MM.1S (cell line): Measurements from ENCODE around the gene ZNF778.
"Not testable (repeated sequence)": the region's sequence is repeated elsewhere in the genome, so short reads cannot be mapped to it uniquely, and the experiment has no call there.

Experiments used
- CTCF ChIP-seq: fragments of 300-600 bp; sonication (generic); IDR thresholded peaks from 2 replicates; pipeline ENCODE4 v1.5.1; 2016; ENCODE audit warnings: antibody characterized with exemption, low read length, mixed read lengths
- EZH2 ChIP-seq: fragments of 300-600 bp; sonication (generic); optimal IDR thresholded peaks from 2 replicates; pipeline ENCODE3; 2017; ENCODE audit warnings: low read depth, mild to moderate bottlenecking, antibody characterized with exemption, low read length, mixed read lengths
- EZH2phosphoT487 ChIP-seq: fragments of 300-600 bp; sonication (generic); IDR thresholded peaks from 2 replicates; pipeline ENCODE4 v1.6.1; 2018; ENCODE audit warnings: antibody characterized with exemption, low read length

GRCh38 chr16:89188471-89189357 is 28.8 kb upstream of the ZNF778 start:
- not testable (repeated sequence) for TF ChIP-seq CTCF, EZH2, EZH2phosphoT487
